SIG-M5 treated with dmso at 0.1 percent for 504 hours (cell line): ENCODE data around the gene BAZ2B.
A peak's percentile ranks its signal among the peaks of the same experiment; 100 is the strongest.
"Not testable (repeated sequence)": the region's sequence is repeated elsewhere in the genome, so short reads cannot be mapped to it uniquely, and the experiment has no call there.

ENCODE experiments used
- DNase-seq: peaks from one replicate; lab custom pipeline; 2025; ENCODE audit not compliant: unreplicated experiment; lab: John Stamatoyannopoulos, UW

The BAZ2B gene

DNA sequence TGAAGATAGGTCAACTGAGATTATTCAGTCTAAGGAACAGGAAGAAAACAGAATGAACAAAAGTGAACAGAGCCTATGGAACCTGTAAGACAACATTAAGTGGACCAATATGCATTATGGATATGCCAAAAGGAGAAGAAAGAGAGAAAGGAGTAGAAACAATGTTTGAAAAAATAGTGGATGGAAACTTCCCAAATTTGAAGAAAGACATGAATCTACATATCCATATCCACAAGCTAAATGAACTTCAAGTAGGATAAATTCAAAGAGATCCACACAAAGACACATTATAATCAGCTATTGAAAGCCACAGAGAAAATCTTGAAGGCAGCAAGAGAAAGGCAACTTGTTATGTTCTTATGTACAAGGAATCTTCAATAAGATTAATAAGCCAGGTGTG, 74.2 kb downstream of the BAZ2B start:
- DNase-seq: no peak

- DNase-seq: no peak
Observed at GRCh38 chr2:159539701-159540100, 76.6 kb downstream of the BAZ2B start.

DNA sequence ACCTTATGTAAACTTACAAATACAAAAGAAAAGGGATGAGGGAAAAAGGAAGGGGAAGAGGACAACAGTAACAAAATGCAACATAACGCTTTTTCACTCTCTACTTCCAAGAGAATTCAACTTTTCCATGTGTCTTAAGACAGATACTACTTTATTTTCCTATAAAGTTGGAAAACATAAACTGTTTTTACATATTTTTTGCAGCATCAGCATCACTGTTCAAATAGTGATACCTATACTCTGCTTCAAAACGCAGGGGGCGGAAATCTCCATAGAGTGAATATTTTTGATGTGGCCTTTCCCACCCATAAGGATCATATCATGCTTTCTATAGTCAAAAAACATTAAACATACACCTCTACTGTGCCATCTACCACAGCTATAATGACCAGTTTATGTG, 77.5 kb downstream of the BAZ2B start:
- DNase-seq: no peak

DNA sequence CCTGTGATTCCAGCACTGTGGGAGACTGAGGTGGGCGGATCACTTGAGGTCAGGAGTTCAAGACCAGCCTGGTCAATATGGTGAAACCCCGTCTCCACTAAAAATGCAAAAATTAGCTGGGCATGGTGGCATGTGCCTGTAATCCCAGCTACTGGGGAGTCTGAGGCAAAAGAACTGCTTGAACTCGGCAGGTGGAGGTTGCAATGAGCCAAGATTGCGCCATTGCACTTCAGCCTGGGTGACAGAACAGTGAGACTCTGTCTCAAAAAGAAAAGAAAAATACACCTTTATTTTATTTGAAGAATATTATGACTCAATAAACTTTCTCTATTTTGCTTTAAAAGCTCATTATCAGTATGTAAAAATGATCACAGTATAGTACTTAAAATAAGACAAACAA, 81.1 kb downstream of the BAZ2B start:
- DNase-seq: not testable (repeated sequence)

- no peak for DNase-seq
Observed at GRCh38 chr2:159531475-159531874, 84.9 kb downstream of the BAZ2B start.

DNA sequence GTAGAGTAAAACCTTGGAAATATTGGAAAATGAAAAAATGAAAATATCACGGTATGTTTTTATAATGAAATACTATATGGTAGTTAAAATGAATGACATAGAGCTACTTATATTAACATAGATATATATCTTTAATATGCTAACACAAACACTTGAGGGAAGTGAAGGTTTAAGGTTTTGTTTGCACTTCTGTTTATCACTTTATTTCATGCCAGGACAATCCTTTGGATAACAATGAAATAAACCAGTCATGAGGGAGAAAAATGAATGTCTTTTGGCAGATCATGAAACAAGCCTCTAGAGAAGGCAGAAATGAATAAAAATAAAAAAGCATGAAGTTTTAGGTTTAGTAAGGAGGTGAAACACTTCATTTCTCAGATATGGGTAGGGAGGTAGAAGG, 89.9 kb downstream of the BAZ2B start:
- DNase-seq: no peak

DNA sequence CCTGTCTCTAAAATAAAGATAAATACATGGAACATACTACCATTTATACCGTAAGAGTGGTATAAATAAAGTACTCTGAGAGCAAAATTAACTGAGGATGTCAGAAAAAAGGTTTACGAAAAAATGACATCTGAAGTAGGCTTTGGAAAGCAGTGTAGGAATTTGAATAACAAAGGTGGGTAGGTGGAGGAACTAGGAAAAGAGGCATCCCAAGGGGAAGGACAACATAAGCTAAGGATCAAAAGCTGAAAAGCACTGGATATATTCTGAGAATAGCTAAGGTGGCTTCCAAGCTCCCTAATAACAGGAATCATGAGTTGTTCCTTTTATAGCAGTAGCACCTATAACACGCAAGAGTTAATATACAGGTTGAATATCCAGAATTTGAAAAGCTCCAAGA, 91.3 kb downstream of the BAZ2B start:
- DNase-seq: no peak

DNA sequence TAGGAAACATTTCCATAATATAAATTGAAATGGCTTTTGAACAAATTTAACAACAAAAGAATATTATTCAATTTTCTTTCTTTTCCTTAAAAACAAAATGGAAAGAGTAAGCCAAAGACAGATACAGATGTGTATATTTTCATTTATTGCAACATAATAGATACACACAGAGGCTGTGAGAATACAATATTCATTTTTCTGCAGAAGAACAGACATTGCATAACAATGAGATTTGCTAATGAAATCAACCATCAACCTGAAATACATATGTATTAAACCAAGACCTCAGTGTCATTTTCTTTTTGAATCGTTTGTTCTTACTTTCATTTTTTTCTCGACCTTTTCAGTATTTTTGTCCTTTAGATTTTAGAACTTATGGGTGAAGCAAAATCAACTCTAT, 95.1 kb downstream of the BAZ2B start:
- DNase-seq: peak; percentile 26

- no peak for DNase-seq
Observed at GRCh38 chr2:159518321-159519005, 97.9 kb downstream of the BAZ2B start.

GRCh38 chr2:159516241-159516758, 100.0 kb downstream of the BAZ2B start:
- DNase-seq: peak; percentile 27

DNA sequence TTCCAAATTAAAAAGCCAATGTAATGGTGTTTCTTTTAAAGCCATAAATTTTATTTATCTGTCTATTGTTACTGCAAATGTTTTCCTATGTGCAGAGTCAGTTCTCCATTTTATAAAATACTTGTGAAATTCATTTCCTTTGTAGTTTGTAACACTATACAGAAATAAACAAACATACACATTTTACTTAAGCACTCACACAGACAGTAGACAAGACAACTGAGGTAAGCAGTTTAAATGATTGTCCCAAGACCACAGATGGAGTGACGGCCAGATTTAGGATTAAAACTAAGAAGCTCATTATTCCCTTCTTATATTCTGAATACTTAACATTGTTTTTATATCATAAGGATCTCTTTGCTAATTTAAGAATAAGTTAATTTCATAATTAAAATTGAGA, 100.9 kb downstream of the BAZ2B start:
- DNase-seq: no peak

- no peak for DNase-seq
Observed at GRCh38 chr2:159513745-159514144, 102.6 kb downstream of the BAZ2B start.

- DNase-seq: no peak
Observed at GRCh38 chr2:159508140-159508539, 108.2 kb downstream of the BAZ2B start.

DNA sequence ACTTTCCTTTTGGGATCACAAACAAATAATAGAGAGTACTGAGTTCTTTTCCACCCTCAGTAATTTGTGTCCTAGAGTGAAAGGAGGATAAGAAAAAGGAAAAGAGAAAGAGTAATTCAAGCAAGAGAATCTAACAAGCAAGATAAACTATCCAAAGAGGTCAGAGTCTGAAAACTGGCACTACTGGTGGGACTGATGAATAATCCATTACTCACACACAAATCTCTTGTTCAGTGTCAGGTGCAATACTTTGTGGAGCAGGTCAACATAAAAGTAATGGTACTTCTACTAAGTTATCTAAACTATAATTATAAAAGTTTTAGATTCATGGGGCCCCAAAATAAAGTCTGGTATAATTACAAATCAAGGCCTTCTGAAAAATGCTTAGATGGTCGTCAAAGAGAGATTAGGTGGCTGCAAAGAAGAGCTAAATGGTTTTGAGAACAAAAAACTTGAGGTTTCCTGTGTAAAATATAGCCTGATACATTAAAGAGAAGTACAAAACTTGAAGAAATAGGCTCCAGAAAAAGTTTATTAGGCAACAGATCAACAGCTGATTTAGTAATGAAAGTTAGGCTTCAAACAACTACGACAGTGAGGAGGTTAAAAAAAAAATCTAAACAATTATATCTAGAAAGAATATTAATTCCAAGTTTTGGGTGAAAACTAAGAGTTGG, 109.4 kb downstream of the BAZ2B start:
- peak; percentile 25 for DNase-seq

DNA sequence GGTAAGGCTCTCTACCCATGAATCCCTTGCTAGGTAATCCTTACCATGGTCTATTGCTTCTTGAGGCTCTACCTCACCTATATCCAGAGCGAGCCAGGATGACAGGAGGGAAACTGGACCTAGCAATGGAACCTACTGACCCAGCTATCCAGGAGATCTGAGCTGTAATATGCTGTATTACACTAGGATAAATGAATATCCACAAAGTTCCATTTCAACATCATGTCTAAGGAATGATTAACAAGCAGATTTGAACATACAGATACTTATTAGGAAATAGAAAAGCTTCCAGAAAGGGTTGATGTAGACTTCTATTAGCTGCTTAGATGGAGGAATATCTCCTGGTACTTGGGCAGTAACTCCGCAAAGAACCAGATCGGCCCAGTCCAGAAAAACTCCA, 110.1 kb downstream of the BAZ2B start:
- DNase-seq: no peak

- DNase-seq: no peak
Observed at GRCh38 chr2:159505196-159505595, 111.2 kb downstream of the BAZ2B start.

GRCh38 chr2:159501743-159502142, 114.6 kb downstream of the BAZ2B start:
- no peak for DNase-seq

DNA sequence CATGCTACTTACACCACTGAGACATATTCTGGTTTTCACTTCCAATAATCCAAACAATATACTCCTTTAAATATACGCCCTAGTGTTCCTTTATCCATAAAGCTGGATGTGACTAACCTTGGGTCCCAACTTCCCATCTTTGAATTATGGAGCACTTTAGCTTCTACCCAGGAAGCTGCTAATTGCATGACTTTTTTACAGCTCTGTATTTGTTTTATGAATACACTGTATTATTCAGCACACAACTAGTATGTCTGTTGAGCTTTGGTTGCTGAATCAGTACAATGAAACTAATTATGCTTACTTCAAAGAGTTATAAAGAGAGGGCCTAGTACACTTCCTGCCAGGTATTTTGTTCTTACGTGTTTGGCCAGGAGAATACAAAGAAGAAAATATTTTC, 118.5 kb downstream of the BAZ2B start:
- no peak for DNase-seq

DNA sequence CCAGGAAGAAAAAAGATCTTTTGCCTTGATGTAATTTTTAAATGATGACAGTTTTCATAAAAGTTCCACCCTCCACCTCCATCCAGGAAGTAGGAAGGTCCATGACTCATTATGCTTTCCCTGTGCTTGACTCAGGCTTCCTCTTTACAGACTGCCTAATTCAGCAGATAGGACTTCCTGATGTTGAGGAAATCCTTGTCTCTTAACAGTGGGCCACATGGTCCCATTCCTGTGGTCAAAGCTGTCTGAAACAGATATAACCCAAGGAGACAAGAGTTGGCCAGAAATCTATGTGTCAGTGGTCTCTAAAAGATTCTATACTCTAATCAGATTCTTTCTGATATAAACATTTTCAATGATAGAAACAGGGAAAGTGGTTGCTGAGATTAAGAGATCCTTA, 119.1 kb downstream of the BAZ2B start:
- peak; percentile 94 for DNase-seq

GRCh38 chr2:159489476-159489875, 126.9 kb downstream of the BAZ2B start:
- DNase-seq: no peak

- no peak for DNase-seq
Observed at GRCh38 chr2:159484532-159484931, 131.8 kb downstream of the BAZ2B start.

DNA sequence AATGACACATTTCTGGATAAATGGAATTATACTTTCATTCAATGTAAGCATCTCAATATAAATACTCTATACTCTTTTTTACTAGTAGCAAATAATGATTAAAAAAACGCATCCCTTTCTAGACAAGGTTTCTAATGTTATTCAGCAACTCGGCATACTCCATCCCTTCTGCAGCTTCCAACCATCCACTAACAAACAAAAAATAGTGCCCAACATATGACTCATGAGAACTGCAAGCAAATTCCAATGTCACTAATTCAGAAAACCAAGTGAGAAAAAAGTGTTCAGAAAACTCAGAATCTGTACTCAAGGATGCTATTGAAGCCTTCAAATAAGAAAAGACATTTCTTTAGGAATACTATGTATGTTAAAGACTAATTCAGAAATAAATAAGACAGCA, 140.0 kb downstream of the BAZ2B start:
- no peak for DNase-seq

DNA sequence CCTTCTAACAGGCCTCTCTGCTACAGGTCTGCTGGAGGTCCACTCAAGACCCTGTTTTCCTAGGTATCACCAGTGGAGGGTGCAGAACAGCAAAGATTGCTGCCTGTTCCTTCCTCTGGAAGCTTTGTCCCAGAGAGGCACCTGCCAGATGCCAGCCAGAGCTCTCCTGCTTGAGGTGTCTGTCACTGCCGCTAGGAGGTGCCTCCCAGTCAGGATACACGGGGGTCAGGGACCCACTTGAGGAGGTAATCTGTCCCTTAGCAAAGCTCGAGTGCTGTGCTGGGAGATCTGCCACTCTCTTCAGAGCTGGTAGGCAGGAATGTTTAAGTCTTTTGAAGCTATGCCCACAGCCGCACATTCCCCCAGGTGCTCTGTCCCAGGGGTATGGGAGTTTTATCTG, 140.6 kb downstream of the BAZ2B start:
- no peak for DNase-seq
